GM13976 (cell line): Measurements from ENCODE around the gene TMTC2.

Experiments used
- DNase-seq: peaks from one replicate; pipeline ENCODE4 v3.0.0; 2012; ENCODE audit warnings: low spot score
- CTCF ChIP-seq: IDR thresholded peaks from 2 replicates; pipeline ENCODE4 v1.5.1; 2012; ENCODE audit warnings: borderline replicate concordance, mild to moderate bottlenecking; ENCODE audit not compliant: insufficient read depth; ENCODE audit errors: extremely low read depth, missing control alignments, control extremely low read depth
- in situ Hi-C: fragments of 300-500 bp; cut with MboI; formaldehyde crosslinking; loops from one replicate; pipeline ENCODE4 v1.12.0; 2022; ENCODE audit warnings: low sequenced_read_pairs, mixed read lengths, inconsistent platforms; ENCODE audit not compliant: unreplicated experiment

Gene TMTC2

GRCh38 chr12:82818271-82819035, 131.7 kb downstream of the TMTC2 start:
- no peak for DNase-seq
- no peak for TF ChIP-seq CTCF
- in situ Hi-C loops = no loop called here

- no peak for DNase-seq
- in situ Hi-C loops = no loop called here
- no peak for TF ChIP-seq CTCF
Observed at GRCh38 chr12:82826505-82826904, 139.8 kb downstream of the TMTC2 start.

- TF ChIP-seq CTCF = no peak
- in situ Hi-C loops = no loop called here
- DNase-seq = no peak
Observed at GRCh38 chr12:82832096-82832495, 145.4 kb downstream of the TMTC2 start.

GRCh38 chr12:82832981-82833380, 146.3 kb downstream of the TMTC2 start:
- DNase-seq = no peak
- TF ChIP-seq CTCF = no peak
- in situ Hi-C loops = no loop called here

GRCh38 chr12:82833481-82833880, 146.8 kb downstream of the TMTC2 start:
- DNase-seq = no peak
- no peak for TF ChIP-seq CTCF
- in situ Hi-C loops = no loop called here

GRCh38 chr12:82835217-82835616, 148.5 kb downstream of the TMTC2 start:
- no peak for TF ChIP-seq CTCF
- in situ Hi-C loops = no loop called here
- no peak for DNase-seq

GRCh38 chr12:82838131-82838551, 151.4 kb downstream of the TMTC2 start:
- no peak for TF ChIP-seq CTCF

More at GRCh38 chr12:82838131-82838551, 151.4 kb downstream of the TMTC2 start:
- in situ Hi-C loops = no loop called here
- DNase-seq = no peak
